LNCAP (cell line): ENCODE results near the gene KAT2B.

Source experiments
- CTCF ChIP-seq: fragments of 450-650 bp; IDR thresholded peaks from 2 replicates; pipeline ENCODE4 v1.5.1; 2017; ENCODE audit warnings: mild to moderate bottlenecking

KAT2B gene

GRCh38 chr3:20055020-20055775 lies 15.0 kb downstream of the KAT2B start:
- no peak for TF ChIP-seq CTCF

- no peak for TF ChIP-seq CTCF
Observed at GRCh38 chr3:20055842-20056241, 15.6 kb downstream of the KAT2B start.

GRCh38 chr3:20056725-20057611 lies 16.7 kb downstream of the KAT2B start:
- no peak for TF ChIP-seq CTCF

- TF ChIP-seq CTCF: no peak
Observed at GRCh38 chr3:20057612-20058180, 17.4 kb downstream of the KAT2B start.

- no peak for TF ChIP-seq CTCF
Observed at GRCh38 chr3:20059929-20060328, 19.7 kb downstream of the KAT2B start.

- no peak for TF ChIP-seq CTCF
Observed at GRCh38 chr3:20060974-20061685, 20.9 kb downstream of the KAT2B start.

- no peak for TF ChIP-seq CTCF
Observed at GRCh38 chr3:20062996-20063395, 22.8 kb downstream of the KAT2B start.
